K562 (cell line): ENCODE results near the gene GARRE1. TPM values are rescaled to one million over a fixed set of nuclear protein-coding genes. Genes with fewer than 3 reads are reported as not detected.

ENCODE experiments used
- ATAC-seq: fragments of 200-7000 bp; cut with Tn5 transposase; 3 replicates; pipeline ENCODE4 v1.9.1; 2020; ENCODE audit warnings: moderate library complexity
- BruUV-seq: library from RNA; stranded (reverse); fragments of 400-500 nt; replicated peaks from 2 replicates; lab custom pipeline; 2021; lab: Mats Ljungman, UMichigan
- CTCF ChIA-PET: fragments of 300-600 bp; formaldehyde crosslinking; extraction: SDS; loops from one replicate; lab custom pipeline; 2021; ENCODE audit warnings: low intra/inter-chr PET ratio; lab: Yijun Ruan, JAX
- POLR2A ChIA-PET: fragments of 300-600, 350-650 bp; sonication (Branson Sonifier 250); formaldehyde crosslinking; extraction: SDS; loops from one replicate; lab custom pipeline; 2021; ENCODE audit warnings: antibody characterized with exemption, inconsistent platforms; lab: Yijun Ruan, JAX
- DNase-seq, 4 experiments: peaks; one replicate each; pipeline versions ENCODE4 v3.0.0 to v3.0.0-alpha.2; 2011 to 2018; ENCODE audit warnings: low spot score in 3 of 4, mixed read lengths in 3 of 4; ENCODE audit errors: extremely low read depth in 1 of 4
- FAIRE-seq: peaks from 2 replicates; lab custom pipeline; 2011; peaks lifted over from hg19 to GRCh38; lab: Jason Lieb, UNC
- H2AFZ ChIP-seq: 2 replicates; pipeline ENCODE4 v1.6.0; 2011; ENCODE audit warnings: low read depth, low read length, control low read depth, inconsistent platforms
- H3K27ac ChIP-seq: fragments of 200-600 bp; 3 replicates; pipeline ENCODE4 v1.8.0; 2011; ENCODE audit warnings: low read depth, mild to moderate bottlenecking, control low read depth, inconsistent platforms, low read length, moderate library complexity, mixed read lengths; ENCODE audit errors: extremely low read depth
- H3K27me3 ChIP-seq, 2 experiments: fragments of 300-600 bp in 1 of 2; 2 replicates in 1 of 2; 3 replicates in 1 of 2; pipeline versions ENCODE4 v1.6.0 to v1.8.0; 2011; ENCODE audit warnings: inconsistent platforms in 2 of 2, low read length in 2 of 2, mild to moderate bottlenecking in 1 of 2, mixed read lengths in 1 of 2, moderate library complexity in 1 of 2; ENCODE audit not compliant: control insufficient read depth in 2 of 2, insufficient read depth in 2 of 2
- H3K36me3 ChIP-seq: fragments of 300-600 bp; 3 replicates; pipeline ENCODE4 v1.8.0; 2011; ENCODE audit warnings: mild to moderate bottlenecking, low read length, inconsistent platforms; ENCODE audit not compliant: control insufficient read depth, insufficient read depth
- H3K4me1 ChIP-seq, 2 experiments: fragments of 200-600 bp in 1 of 2; replicated peaks in 1 of 2; 2 replicates in 1 of 2; 3 replicates in 1 of 2; pipeline versions ENCODE4 v1.5.1 to v1.8.0; 2011; ENCODE audit warnings: inconsistent platforms in 2 of 2, low read length in 2 of 2, mild to moderate bottlenecking in 1 of 2, mixed read lengths in 1 of 2, moderate library complexity in 1 of 2; ENCODE audit not compliant: control insufficient read depth in 2 of 2, insufficient read depth in 2 of 2
- H3K4me2 ChIP-seq: 2 replicates; pipeline ENCODE4 v1.6.1; 2011; ENCODE audit warnings: low read length, control low read depth, inconsistent platforms, mixed read lengths; ENCODE audit not compliant: insufficient read depth
- H3K4me3 ChIP-seq: fragments of 200-600 bp; sonication (generic), shearing (Covaris generic); 2 replicates; pipeline ENCODE4 v1.5.1; 2016; ENCODE audit warnings: control low read depth, inconsistent platforms
- H3K79me2 ChIP-seq: fragments of 200-600 bp; 3 replicates; pipeline ENCODE4 v1.8.0; 2011; ENCODE audit warnings: low read length, inconsistent platforms; ENCODE audit not compliant: control insufficient read depth, insufficient read depth
- H3K9ac ChIP-seq, 2 experiments: 2 replicates each; pipeline versions ENCODE4 v1.6.0 to v1.6.1; 2011; ENCODE audit warnings: low read depth in 2 of 2, low read length in 2 of 2, control low read depth in 1 of 2, inconsistent platforms in 1 of 2, mild to moderate bottlenecking in 1 of 2, mixed read lengths in 1 of 2; ENCODE audit not compliant: insufficient read depth in 1 of 2
- H3K9me1 ChIP-seq: one replicate; pipeline ENCODE4 v1.6.0; 2011; ENCODE audit warnings: inconsistent platforms, mild to moderate bottlenecking, low read length, moderate library complexity; ENCODE audit not compliant: control insufficient read depth, insufficient read depth
- H3K9me3 ChIP-seq: replicated peaks from 2 replicates; pipeline ENCODE4 v1.5.1; 2011; ENCODE audit warnings: low read depth, low read length, inconsistent platforms; ENCODE audit not compliant: control insufficient read depth, insufficient read depth
- H4K20me1 ChIP-seq: replicated peaks from 2 replicates; pipeline ENCODE4 v1.6.1; 2011; ENCODE audit warnings: low read length, inconsistent platforms, mixed read lengths; ENCODE audit not compliant: control insufficient read depth, insufficient read depth
- ETV5 ChIP-seq: sonication (generic); formaldehyde crosslinking; IDR thresholded peaks from 2 replicates; pipeline ENCODE4 v1.4.0; 2020; ENCODE audit warnings: low read depth, mild to moderate bottlenecking, missing genetic modification reagents
- FOSL1 ChIP-seq: fragments of 200-800 bp; sonication (Bioruptor generic); conservative IDR thresholded peaks from 2 replicates; pipeline ENCODE4 v1.6.1; 2016; ENCODE audit warnings: missing genetic modification characterization, missing compliant biosample characterization
- FOXO4 ChIP-seq: fragments of 450-650 bp; formaldehyde crosslinking; IDR thresholded peaks from 2 replicates; pipeline ENCODE4 v1.4.0; 2020; ENCODE audit warnings: mild to moderate bottlenecking, moderate library complexity
- NR3C1 ChIP-seq: sonication (generic); formaldehyde crosslinking; IDR thresholded peaks from 2 replicates; pipeline ENCODE4 v1.8.1; 2022; ENCODE audit warnings: missing genetic modification reagents
- POLR3G ChIP-seq: IDR thresholded peaks from 2 replicates; pipeline ENCODE4 v1.6.1; 2011; ENCODE audit not compliant: insufficient read length, insufficient replicate concordance; ENCODE audit errors: extremely low read depth
- SMAD3 ChIP-seq: fragments of 450-650 bp; formaldehyde crosslinking; conservative IDR thresholded peaks from 2 replicates; pipeline ENCODE4 v1.4.0; 2020; ENCODE audit warnings: mild to moderate bottlenecking
- TRIM25 ChIP-seq: fragments of 450-650 bp; IDR thresholded peaks from 2 replicates; pipeline ENCODE4 v1.7.0; 2016; ENCODE audit warnings: borderline replicate concordance
- ZNF655 ChIP-seq: fragments of 250-450 bp; sonication (Bioruptor Pico); IDR thresholded peaks from 2 replicates; pipeline ENCODE4 v1.5.0; 2021
- ZNF740 ChIP-seq, 3 experiments: fragments of 200-800 bp in 1 of 3; sonication (Bioruptor generic) in 1 of 3; sonication (generic) in 1 of 3; formaldehyde crosslinking in 1 of 3; IDR thresholded peaks; 2 replicates each; pipeline versions ENCODE4 v1.6.1 to v1.8.0; 2016 to 2022; ENCODE audit warnings: mild to moderate bottlenecking in 2 of 3, missing compliant biosample characterization in 2 of 3, missing genetic modification characterization in 2 of 3, missing genetic modification reagents in 1 of 3
- whole genome bisulfite sequencing: fragments of 100-300 bp; shearing (Covaris generic); methylation state at CpG from one replicate; pipeline ENCODE4 v1.1.6; 2016; ENCODE audit warnings: low coverage, mixed read lengths; ENCODE audit not compliant: insufficient coverage; ENCODE audit errors: missing lambda C conversion rate; 5-methylcytosine and 5-hydroxymethylcytosine counted together
- in situ Hi-C: fragments of 300-500 bp; cut with MboI; formaldehyde crosslinking; loops from 4 replicates; pipeline ENCODE4 v1.15.0; 2018; ENCODE audit warnings: inconsistent platforms, mixed read lengths
- intact Hi-C: fragments of 100-400 bp; cut with micrococcal nuclease; formaldehyde crosslinking; loops from 2 replicates; pipeline ENCODE4 v1.14.2; 2022
- polyA plus RNA-seq, 8 experiments: library from polyadenylated mRNA; depleted of rRNA in 4 of 8; stranded (reverse) in 5 of 8; unstranded in 3 of 8; fragments of >200 nt; fragmentation: Nextera tagmentation in 2 of 8; fragmentation: Illumina TruSeq in 1 of 8; extraction: Ambion mirVana in 2 of 8; extraction: Trizol in 1 of 8; gene quantifications; 2 replicates each; pipeline versions ENCODE4 v1.2.1 to v1.2.3, GENCODE V29; 2011 to 2014; ENCODE audit warnings: inconsistent platforms in 1 of 8, missing spikeins in 1 of 8
- total RNA-seq, 7 experiments: library from RNA; depleted of rRNA in 6 of 7; stranded (reverse); fragments of >200 nt in 6 of 7; fragmentation: Illumina TruSeq in 2 of 7; extraction: Trizol in 2 of 7; gene quantifications; 2 replicates each; pipeline versions ENCODE4 v1.2.1 to v1.2.3, GENCODE V29; 2011 to 2021; ENCODE audit warnings: low replicate concordance in 1 of 7

GARRE1 gene
- total and polyA plus RNA-seq, 9 of the 15 experiments (the other 6 are each of a cell fraction or from before 2014, with no cell fraction given) = 1.6 to 12.8 (median 7.5) TPM

DNA sequence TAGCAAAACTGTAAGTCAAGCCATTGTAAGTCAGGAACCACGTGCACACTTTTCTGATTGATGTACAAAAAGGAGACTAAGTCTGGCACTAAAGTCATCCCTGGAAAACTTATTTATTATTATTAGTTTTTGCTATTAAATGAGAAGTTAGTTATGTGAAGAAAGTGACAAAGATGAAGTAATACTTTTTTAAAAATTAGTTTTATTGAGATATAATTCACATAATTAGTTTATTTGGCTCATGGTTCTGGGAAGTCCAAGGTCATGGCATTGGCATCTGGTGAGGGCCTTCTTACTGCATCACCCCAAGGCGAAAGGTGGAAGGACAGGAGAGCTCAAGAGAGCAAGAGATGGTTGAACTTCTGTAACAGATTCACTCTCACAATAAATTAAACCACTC lies 36.9 kb downstream of the GARRE1 start:
- DNase-seq (no peak), ATAC-seq (no peak), FAIRE-seq (no peak)
- Histone ChIP-seq H3K27me3 (no peaks in the 10 kb centered on the region), H3K4me3 (no peak overlapping the region), H3K79me2 (no peaks in the 10 kb centered on the region), H3K4me1 (no peaks in the 10 kb centered on the region; a peak in 1 of 5 replicates), H3K9me3 (no peaks in the 10 kb centered on the region), H3K9ac (no peak overlapping the region), H3K36me3 (no peaks in the 10 kb centered on the region), H2AFZ (no peak overlapping the region), H3K9me1 (no peaks in the 10 kb centered on the region), H3K4me2 (no peak overlapping the region), H3K27ac (no peak overlapping the region), H4K20me1 (0 out of 2 replicates have a peak, but pooled peaks cover 5% of the 10 kb centered on the region)
- in situ Hi-C loops = no loop called here
- POLR2A ChIA-PET = no interaction called here
- no TSS peak for BruUV-seq
- intact Hi-C loops = no loop called here
- CTCF ChIA-PET = no interaction called here
- TF ChIP-seq ETV5 (CRISPR knock-in tag) (no peak), NR3C1 (CRISPR knock-in tag) (no peak), ZNF655 (CRISPR knock-in tag) (no peak)
- 58% methylated on average over 2 of the region's 2 CpGs for WGBS

DNA sequence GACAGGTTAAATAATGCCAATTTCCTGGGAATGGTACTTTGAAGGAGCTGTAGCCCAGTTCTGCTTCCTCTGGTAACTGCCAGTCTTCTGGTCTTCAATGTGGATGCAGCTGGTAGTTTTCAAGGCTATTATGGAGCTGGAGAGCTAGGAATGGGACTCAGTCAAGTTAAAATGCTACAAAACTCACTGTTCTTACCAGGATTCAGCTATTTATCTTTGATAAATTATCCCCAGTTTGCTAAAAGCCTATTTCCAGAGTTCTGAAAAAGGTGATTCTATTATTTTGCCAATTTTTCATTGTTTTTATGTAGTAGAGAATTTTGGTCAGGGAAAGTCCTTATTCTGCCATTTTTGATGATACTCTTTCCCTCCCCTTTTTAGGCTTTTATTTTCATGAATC lies 40.7 kb downstream of the GARRE1 start:
- FAIRE-seq (peak; percentile 15), ATAC-seq (no peak), DNase-seq (no peak)
- CTCF ChIA-PET = no interaction called here
- in situ Hi-C loops = no loop called here
- H3K9me3 ChIP-seq = no peaks in the 10 kb centered on the region
- POLR2A ChIA-PET = interaction anchor here (0.7 to 1.1 kb wide), 2 partner anchors 11 to 26 kb away, joined by 4 read pairs; no protein-coding TSS in a partner anchor
- BruUV-seq = no TSS peak
- no peak overlapping the region for H3K27ac ChIP-seq
- H2AFZ ChIP-seq = no peak overlapping the region
- H3K4me2 ChIP-seq = no peak overlapping the region
- H3K27me3 ChIP-seq = no peaks in the 10 kb centered on the region
- no peak overlapping the region for H3K4me3 ChIP-seq
- no peak overlapping the region for H3K9ac ChIP-seq
- H4K20me1 ChIP-seq = 0 out of 2 replicates have a peak, but pooled peaks cover 4% of the 10 kb centered on the region
- H3K9me1 ChIP-seq = no peaks in the 10 kb centered on the region
- intact Hi-C loops = no loop called here
- H3K36me3 ChIP-seq = no peaks in the 10 kb centered on the region
- H3K79me2 ChIP-seq = no peaks in the 10 kb centered on the region; the same call in 2 of the 3 replicates
- no peaks in the 10 kb centered on the region; a peak in 1 of 5 replicates for H3K4me1 ChIP-seq
- TF ChIP-seq ZNF740 (CRISPR knock-in tag; IDR thresholded peaks at IDR 0.05) = no peak
- TF ChIP-seq ZNF740 (tag; IDR thresholded peaks at IDR 0.05) = no peak
- no peak for TF ChIP-seq FOXO4 (CRISPR knock-in tag)
- no peak for TF ChIP-seq SMAD3 (CRISPR knock-in tag)
- TF ChIP-seq POLR3G = no peak
- no peak for TF ChIP-seq TRIM25
- no peak for TF ChIP-seq FOSL1 (tag)
